H9 (cell line): ENCODE measurements around the gene TRPM5. TPM values are rescaled to one million over a fixed set of nuclear protein-coding genes. Genes with fewer than 3 reads are reported as not detected.

Experiments used
- DNase-seq: peaks from one replicate; pipeline ENCODE4 v3.0.0-alpha.2; 2017
- H2AFZ ChIP-seq: one replicate; pipeline ENCODE4 v1.6.1; 2013; ENCODE audit warnings: mild to moderate bottlenecking, low read length, control low read depth, moderate library complexity
- H2AK5ac ChIP-seq: 2 replicates; pipeline ENCODE4 v1.6.1; 2013; ENCODE audit warnings: low read length, control low read depth, mixed read lengths; ENCODE audit not compliant: insufficient read length
- H2BK120ac ChIP-seq: one replicate; pipeline ENCODE4 v1.6.1; 2013; ENCODE audit warnings: low read depth, mild to moderate bottlenecking, low read length, control low read depth, inconsistent platforms; ENCODE audit not compliant: poor library complexity, severe bottlenecking
- H2BK12ac ChIP-seq: 2 replicates; pipeline ENCODE4 v1.6.1; 2013; ENCODE audit warnings: low read length, control low read depth, mixed read lengths, low read depth; ENCODE audit not compliant: insufficient read length
- H2BK15ac ChIP-seq: 2 replicates; pipeline ENCODE4 v1.6.1; 2013; ENCODE audit warnings: low read depth, low read length, control low read depth
- H2BK20ac ChIP-seq: one replicate; pipeline ENCODE4 v1.6.1; 2013; ENCODE audit warnings: low read depth, mild to moderate bottlenecking, low read length, control low read depth, inconsistent platforms; ENCODE audit not compliant: poor library complexity, severe bottlenecking
- H2BK5ac ChIP-seq: 2 replicates; pipeline ENCODE4 v1.6.1; 2013; ENCODE audit warnings: low read length, control low read depth, mixed read lengths; ENCODE audit not compliant: insufficient read length
- H3K14ac ChIP-seq: 2 replicates; pipeline ENCODE4 v1.6.1; 2013; ENCODE audit warnings: low read length, control low read depth; ENCODE audit not compliant: insufficient read depth
- H3K18ac ChIP-seq: 2 replicates; pipeline ENCODE4 v1.6.1; 2013; ENCODE audit warnings: low read depth, mild to moderate bottlenecking, mixed read lengths, low read length, control low read depth; ENCODE audit not compliant: insufficient read length
- H3K23ac ChIP-seq: 2 replicates; pipeline ENCODE4 v1.6.1; 2013; ENCODE audit warnings: low read length, control low read depth, mixed read lengths, low read depth; ENCODE audit not compliant: insufficient read length
- H3K23me2 ChIP-seq: 2 replicates; pipeline ENCODE4 v1.6.1; 2013; ENCODE audit warnings: low read depth, mild to moderate bottlenecking, mixed read lengths, low read length, control low read depth; ENCODE audit not compliant: insufficient read length, poor library complexity, severe bottlenecking
- H3K27ac ChIP-seq: 2 replicates; pipeline ENCODE4 v1.5.1; 2013; ENCODE audit warnings: low read length, control low read depth, mixed read lengths, low read depth; ENCODE audit not compliant: insufficient read length
- H3K27me3 ChIP-seq: 2 replicates; pipeline ENCODE4 v1.6.1; 2013; ENCODE audit warnings: low read length, control low read depth, inconsistent platforms; ENCODE audit not compliant: insufficient read depth
- H3K4ac ChIP-seq: 2 replicates; pipeline ENCODE4 v1.6.1; 2013; ENCODE audit warnings: low read depth, mild to moderate bottlenecking, control low read depth, inconsistent platforms, low read length, moderate library complexity
- H3K4me1 ChIP-seq: 2 replicates; pipeline ENCODE4 v1.6.1; 2013; ENCODE audit warnings: low read length, control low read depth, inconsistent platforms; ENCODE audit not compliant: insufficient read depth
- H3K4me2 ChIP-seq: 2 replicates; pipeline ENCODE4 v1.6.1; 2013; ENCODE audit warnings: low read length, control low read depth, mixed read lengths; ENCODE audit not compliant: insufficient read length, insufficient read depth
- H3K56ac ChIP-seq: 2 replicates; pipeline ENCODE4 v1.6.1; 2013; ENCODE audit warnings: low read depth, mild to moderate bottlenecking, mixed read lengths, low read length, control low read depth; ENCODE audit not compliant: insufficient read length
- H3K79me1 ChIP-seq: 2 replicates; pipeline ENCODE4 v1.6.1; 2013; ENCODE audit warnings: low read depth, mild to moderate bottlenecking, moderate library complexity, low read length, control low read depth, inconsistent platforms; ENCODE audit not compliant: insufficient read depth, poor library complexity, severe bottlenecking
- H3K79me2 ChIP-seq: 2 replicates; pipeline ENCODE4 v1.6.1; 2013; ENCODE audit warnings: low read length, control low read depth, inconsistent platforms; ENCODE audit not compliant: insufficient read depth
- H3K9ac ChIP-seq: 2 replicates; pipeline ENCODE4 v1.6.1; 2013; ENCODE audit warnings: low read length, control low read depth, mixed read lengths; ENCODE audit not compliant: insufficient read length; ENCODE audit errors: extremely low read depth
- H3K9me3 ChIP-seq: one replicate; pipeline ENCODE4 v1.6.1; 2013; ENCODE audit warnings: low read depth, low read length, inconsistent platforms; ENCODE audit not compliant: control insufficient read depth
- H3T11ph ChIP-seq: one replicate; pipeline ENCODE4 v1.6.1; 2013; ENCODE audit warnings: mild to moderate bottlenecking, low read length, control low read depth, inconsistent platforms
- H4K20me1 ChIP-seq: one replicate; pipeline ENCODE4 v1.6.1; 2013; ENCODE audit not compliant: control insufficient read depth, insufficient read length, insufficient read depth
- H4K5ac ChIP-seq: 2 replicates; pipeline ENCODE4 v1.6.1; 2013; ENCODE audit warnings: low read depth, mild to moderate bottlenecking, mixed read lengths, low read length, control low read depth; ENCODE audit not compliant: insufficient read length
- H4K8ac ChIP-seq: replicated peaks from 2 replicates; pipeline ENCODE4 v1.6.1; 2013; ENCODE audit warnings: low read length, control low read depth, mixed read lengths, low read depth; ENCODE audit not compliant: insufficient read length
- H4K91ac ChIP-seq: 2 replicates; pipeline ENCODE4 v1.6.1; 2013; ENCODE audit warnings: low read depth, mild to moderate bottlenecking, moderate library complexity, mixed read lengths, low read length, control low read depth; ENCODE audit not compliant: insufficient read length
- H3K27ac Mint-ChIP-seq, 3 experiments: 2 replicates in 2 of 3; 3 replicates in 1 of 3; pipeline ENCODE4 v1.8.0; 2020 to 2021; ENCODE audit warnings: mixed read lengths in 3 of 3, mild to moderate bottlenecking in 1 of 3, moderate library complexity in 1 of 3
- H3K27me3 Mint-ChIP-seq: 2 replicates; pipeline ENCODE4 v1.8.0; 2021; ENCODE audit warnings: low read depth, mild to moderate bottlenecking, moderate library complexity, mixed read lengths
- H3K36me3 Mint-ChIP-seq, 3 experiments: 2 replicates in 2 of 3; 3 replicates in 1 of 3; pipeline ENCODE4 v1.8.0; 2020 to 2021; ENCODE audit warnings: low read depth in 3 of 3, mixed read lengths in 3 of 3; ENCODE audit not compliant: insufficient read depth in 1 of 3
- H3K4me1 Mint-ChIP-seq, 2 experiments: 2 replicates each; pipeline ENCODE4 v1.8.0; 2020; ENCODE audit warnings: mixed read lengths in 2 of 2
- H3K4me3 Mint-ChIP-seq, 2 experiments: 2 replicates in 1 of 2; 3 replicates in 1 of 2; pipeline ENCODE4 v1.8.0; 2020 to 2021; ENCODE audit warnings: mild to moderate bottlenecking in 2 of 2, mixed read lengths in 2 of 2, moderate library complexity in 1 of 2
- H3K9me3 Mint-ChIP-seq, 2 experiments: 2 replicates in 1 of 2; 3 replicates in 1 of 2; pipeline ENCODE4 v1.8.0; 2020; ENCODE audit warnings: mild to moderate bottlenecking in 2 of 2, mixed read lengths in 2 of 2, moderate library complexity in 1 of 2
- WGBS: extraction: QIAGEN DNeasy Blood & Tissue Kit; methylation state at CpG from one replicate; pipeline ENCODE4 v1.1.7; 2013; ENCODE audit warnings: missing lambda C conversion rate, low lambda C conversion rate, mixed read lengths; ENCODE audit not compliant: insufficient read length; ENCODE audit errors: extremely low coverage; 5-methylcytosine and 5-hydroxymethylcytosine counted together
- total RNA-seq: library from RNA; stranded (reverse); gene quantifications from 2 replicates; pipeline ENCODE4 v1.2.1, GENCODE V29; 2021
- TF ChIP-seq, protein P1 (sequence below): fragments of 200-600 bp; sonication (generic); conservative IDR thresholded peaks from 3 replicates; pipeline ENCODE4 v1.8.0; 2021; ENCODE audit warnings: antibody characterized with exemption, mild to moderate bottlenecking

TRPM5 gene
- total RNA-seq, 1 experiment from 2014 or later, result 0.09 TPM

DNA sequence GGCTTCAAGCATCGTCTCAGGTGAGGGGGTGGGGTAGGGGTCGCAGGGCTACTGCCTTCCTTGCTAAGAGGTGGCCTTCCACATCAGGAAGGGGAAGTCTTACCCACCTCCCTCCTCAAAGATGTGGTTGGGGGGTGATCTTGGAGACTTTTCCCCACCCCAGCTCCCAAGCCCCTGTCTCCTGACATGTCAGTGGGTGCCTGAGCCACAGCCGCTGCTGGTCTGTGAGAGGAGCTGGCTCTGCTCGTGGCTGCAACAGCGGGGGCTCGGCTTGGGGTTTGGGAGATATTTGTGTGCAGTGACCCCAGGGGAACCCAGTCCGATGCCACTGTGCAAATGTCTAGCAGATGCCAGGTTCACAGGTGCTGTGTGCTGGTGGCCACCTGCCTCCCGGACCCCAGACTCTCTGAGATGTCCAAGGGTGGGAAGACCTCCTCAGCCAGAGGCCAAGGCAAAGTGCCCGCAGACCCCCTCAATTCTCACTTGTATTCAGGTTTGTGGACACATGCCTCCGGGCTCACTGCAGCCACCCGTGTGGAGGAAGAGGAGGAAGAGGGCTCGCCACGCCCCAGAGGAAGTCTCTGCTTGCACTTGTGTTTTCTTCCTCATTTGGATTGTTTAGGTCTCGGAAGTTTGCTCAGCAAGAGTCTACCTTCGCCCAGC lies 2.4 kb upstream of the TRPM5 start:
- no peak overlapping the region for H3K4me2 ChIP-seq
- H3K27ac Mint-ChIP-seq, result no peak overlapping the region

More for the DNA sequence above, 2.4 kb upstream of the TRPM5 start:
- Histone ChIP-seq H4K91ac (no peak overlapping the region), H3K14ac (no peak overlapping the region), H3K4ac (no peak overlapping the region), H3T11ph (no peak overlapping the region), H3K23ac (no peak overlapping the region), H2AFZ (no peak overlapping the region), H3K27me3 (peaks cover 24% of the 10 kb centered on the region; the same call in 1 of the 2 replicates), H2BK20ac (no peak overlapping the region), H3K27ac (no peak overlapping the region), H2BK5ac (no peak overlapping the region), H3K79me1 (no peaks in the 10 kb centered on the region), H3K9ac (no peak overlapping the region), H2AK5ac (no peak overlapping the region), H3K23me2 (peaks cover 7% of the 10 kb centered on the region), H4K5ac (no peak overlapping the region), H2BK12ac (no peak overlapping the region), H2BK15ac (no peak overlapping the region), H3K4me1 (no peaks in the 10 kb centered on the region), H3K18ac (no peak overlapping the region), H2BK120ac (no peak overlapping the region), H3K79me2 (no peaks in the 10 kb centered on the region), H4K20me1 (no peaks in the 10 kb centered on the region), H4K8ac (no peak overlapping the region), H3K9me3 (no peaks in the 10 kb centered on the region), H3K56ac (no peak overlapping the region)
- Mint-ChIP-seq H3K27me3 (peaks cover 88% of the 10 kb centered on the region), H3K9me3 (peaks cover 3 to 10% of the 10 kb centered on the region in 2 experiments; a peak in 3 of 5 replicates), H3K4me1 (peaks cover 0 to 3% of the 10 kb centered on the region in 2 experiments; a peak in 2 of 4 replicates), H3K4me3 (no peak overlapping the region), H3K36me3 (no peaks in the 10 kb centered on the region; a peak in 1 of 7 replicates)
- WGBS, result no CpG with 5 or more reads among the region's 15 CpGs
- TF ChIP-seq, protein P1, sequence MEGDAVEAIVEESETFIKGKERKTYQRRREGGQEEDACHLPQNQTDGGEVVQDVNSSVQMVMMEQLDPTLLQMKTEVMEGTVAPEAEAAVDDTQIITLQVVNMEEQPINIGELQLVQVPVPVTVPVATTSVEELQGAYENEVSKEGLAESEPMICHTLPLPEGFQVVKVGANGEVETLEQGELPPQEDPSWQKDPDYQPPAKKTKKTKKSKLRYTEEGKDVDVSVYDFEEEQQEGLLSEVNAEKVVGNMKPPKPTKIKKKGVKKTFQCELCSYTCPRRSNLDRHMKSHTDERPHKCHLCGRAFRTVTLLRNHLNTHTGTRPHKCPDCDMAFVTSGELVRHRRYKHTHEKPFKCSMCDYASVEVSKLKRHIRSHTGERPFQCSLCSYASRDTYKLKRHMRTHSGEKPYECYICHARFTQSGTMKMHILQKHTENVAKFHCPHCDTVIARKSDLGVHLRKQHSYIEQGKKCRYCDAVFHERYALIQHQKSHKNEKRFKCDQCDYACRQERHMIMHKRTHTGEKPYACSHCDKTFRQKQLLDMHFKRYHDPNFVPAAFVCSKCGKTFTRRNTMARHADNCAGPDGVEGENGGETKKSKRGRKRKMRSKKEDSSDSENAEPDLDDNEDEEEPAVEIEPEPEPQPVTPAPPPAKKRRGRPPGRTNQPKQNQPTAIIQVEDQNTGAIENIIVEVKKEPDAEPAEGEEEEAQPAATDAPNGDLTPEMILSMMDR, result no peak
- DNase-seq, result no peak
